Activated naive CD4-positive, alpha-beta T cell treated with anti-CD3 and anti-CD28 coated beads for 36 hours (primary cell): ENCODE data around the gene MAP1B. TPM values are rescaled to one million over a fixed set of nuclear protein-coding genes. Genes with fewer than 3 reads are reported as not detected.

Source experiments
- CTCF ChIA-PET: fragments of 350-600 bp; sonication (Branson Sonifier 250); formaldehyde crosslinking; loops from one replicate; lab custom pipeline; 2021; ENCODE audit warnings: antibody characterized with exemption; lab: Charles Lee
- DNase-seq: peaks from one replicate; pipeline ENCODE4 v3.0.0-alpha.2; 2020
- H3K27ac Mint-ChIP-seq: one replicate; pipeline ENCODE4 v1.8.0; 2021; ENCODE audit warnings: mild to moderate bottlenecking, mixed read lengths
- H3K27me3 Mint-ChIP-seq: one replicate; pipeline ENCODE4 v1.8.0; 2021; ENCODE audit warnings: low read depth, mixed read lengths
- H3K36me3 Mint-ChIP-seq: one replicate; pipeline ENCODE4 v1.8.0; 2021; ENCODE audit warnings: low read depth, mixed read lengths
- H3K4me1 Mint-ChIP-seq: one replicate; pipeline ENCODE4 v1.8.0; 2021; ENCODE audit warnings: low read depth, mixed read lengths
- H3K4me3 Mint-ChIP-seq: one replicate; pipeline ENCODE4 v1.8.0; 2021; ENCODE audit warnings: mild to moderate bottlenecking, moderate library complexity, mixed read lengths
- H3K9me3 Mint-ChIP-seq: one replicate; pipeline ENCODE4 v1.8.0; 2021; ENCODE audit warnings: mixed read lengths
- intact Hi-C: fragments of 100-400 bp; cut with micrococcal nuclease; formaldehyde crosslinking; loops from one replicate; pipeline ENCODE4 v1.15.1; 2023
- total RNA-seq, 2 experiments: library from RNA; stranded (reverse); gene quantifications; one replicate each; pipeline ENCODE4 v1.2.3, GENCODE V29; 2021

Gene MAP1B
- total RNA-seq, 2 experiments from 2014 or later = 0.14 to 0.32 TPM

- H3K36me3 Mint-ChIP-seq = no peaks in the 10 kb centered on the region
- intact Hi-C loops = no loop called here
- CTCF ChIA-PET = no interaction called here
- DNase-seq = no peak
- H3K4me3 Mint-ChIP-seq = no peak overlapping the region
- peaks cover 19% of the 10 kb centered on the region for H3K27me3 Mint-ChIP-seq
- no peak overlapping the region for H3K27ac Mint-ChIP-seq
- no peaks in the 10 kb centered on the region for H3K9me3 Mint-ChIP-seq
- H3K4me1 Mint-ChIP-seq = no peaks in the 10 kb centered on the region
Observed at GRCh38 chr5:72191404-72191803, 84.1 kb downstream of the MAP1B start.

GRCh38 chr5:72194846-72195245, 87.6 kb downstream of the MAP1B start:
- Mint-ChIP-seq H3K27ac (no peak overlapping the region), H3K36me3 (no peaks in the 10 kb centered on the region), H3K9me3 (no peaks in the 10 kb centered on the region), H3K4me3 (no peak overlapping the region), H3K4me1 (no peaks in the 10 kb centered on the region), H3K27me3 (peaks cover 15% of the 10 kb centered on the region)
- intact Hi-C loops = no loop called here
- CTCF ChIA-PET = no interaction called here
- no peak for DNase-seq

GRCh38 chr5:72195581-72195980, 88.3 kb downstream of the MAP1B start:
- Mint-ChIP-seq H3K4me3 (no peak overlapping the region), H3K36me3 (no peaks in the 10 kb centered on the region), H3K27ac (no peak overlapping the region), H3K9me3 (no peaks in the 10 kb centered on the region), H3K27me3 (peaks cover 13% of the 10 kb centered on the region), H3K4me1 (no peaks in the 10 kb centered on the region)
- CTCF ChIA-PET = no interaction called here
- DNase-seq = no peak
- intact Hi-C loops = no loop called here

GRCh38 chr5:72197393-72197792, 90.1 kb downstream of the MAP1B start:
- intact Hi-C loops = no loop called here
- no peaks in the 10 kb centered on the region for H3K4me1 Mint-ChIP-seq
- H3K4me3 Mint-ChIP-seq = no peak overlapping the region
- DNase-seq = no peak
- no peaks in the 10 kb centered on the region for H3K36me3 Mint-ChIP-seq
- CTCF ChIA-PET = no interaction called here
- H3K9me3 Mint-ChIP-seq = no peaks in the 10 kb centered on the region
- no peak overlapping the region for H3K27ac Mint-ChIP-seq
- H3K27me3 Mint-ChIP-seq = peaks cover 9% of the 10 kb centered on the region

- Mint-ChIP-seq H3K27me3 (peaks cover 6% of the 10 kb centered on the region), H3K4me1 (no peaks in the 10 kb centered on the region), H3K36me3 (no peaks in the 10 kb centered on the region), H3K9me3 (no peaks in the 10 kb centered on the region), H3K4me3 (no peak overlapping the region), H3K27ac (peak overlapping the region; percentile 27)
- DNase-seq = no peak
- intact Hi-C loops = no loop called here
- CTCF ChIA-PET = interaction anchor here (1.2 kb wide), 1 partner anchor 88 kb away, joined by 3 read pairs; no protein-coding TSS in a partner anchor
Observed at GRCh38 chr5:72199681-72200080, 92.4 kb downstream of the MAP1B start.

GRCh38 chr5:72202331-72202825, 95.1 kb downstream of the MAP1B start:
- CTCF ChIA-PET = no interaction called here
- H3K4me1 Mint-ChIP-seq = peaks cover 10% of the 10 kb centered on the region
- intact Hi-C loops = no loop called here
- DNase-seq = no peak
- no peaks in the 10 kb centered on the region for H3K27me3 Mint-ChIP-seq
- no peaks in the 10 kb centered on the region for H3K9me3 Mint-ChIP-seq
- no peaks in the 10 kb centered on the region for H3K36me3 Mint-ChIP-seq
- no peak overlapping the region for H3K4me3 Mint-ChIP-seq
- H3K27ac Mint-ChIP-seq = no peak overlapping the region

GRCh38 chr5:72203251-72203845, 96.1 kb downstream of the MAP1B start:
- Mint-ChIP-seq H3K27me3 (no peaks in the 10 kb centered on the region), H3K9me3 (no peaks in the 10 kb centered on the region), H3K4me1 (peaks cover 15% of the 10 kb centered on the region), H3K36me3 (no peaks in the 10 kb centered on the region), H3K4me3 (no peak overlapping the region), H3K27ac (no peak overlapping the region)
- no peak for DNase-seq
- CTCF ChIA-PET = no interaction called here
- intact Hi-C loops = no loop called here

- H3K27ac Mint-ChIP-seq = no peak overlapping the region
- no peaks in the 10 kb centered on the region for H3K27me3 Mint-ChIP-seq
- CTCF ChIA-PET = no interaction called here
- intact Hi-C loops = no loop called here
- no peak overlapping the region for H3K4me3 Mint-ChIP-seq
- H3K36me3 Mint-ChIP-seq = no peaks in the 10 kb centered on the region
- DNase-seq = no peak
- H3K4me1 Mint-ChIP-seq = peaks cover 17% of the 10 kb centered on the region
- no peaks in the 10 kb centered on the region for H3K9me3 Mint-ChIP-seq
Observed at GRCh38 chr5:72204946-72205345, 97.7 kb downstream of the MAP1B start.

GRCh38 chr5:72205431-72206009, 98.2 kb downstream of the MAP1B start:
- H3K4me3 Mint-ChIP-seq = no peak overlapping the region
- CTCF ChIA-PET = interaction anchor here (0.9 kb wide), 1 partner anchor 7 kb away, joined by 3 read pairs; no protein-coding TSS in a partner anchor
- H3K9me3 Mint-ChIP-seq = no peaks in the 10 kb centered on the region
- intact Hi-C loops = loop anchor here (2.0 kb wide), 1 partner anchor 67 kb away; no protein-coding TSS in a partner anchor
- DNase-seq = no peak
- H3K4me1 Mint-ChIP-seq = peaks cover 17% of the 10 kb centered on the region
- H3K36me3 Mint-ChIP-seq = no peaks in the 10 kb centered on the region
- H3K27ac Mint-ChIP-seq = no peak overlapping the region
- no peaks in the 10 kb centered on the region for H3K27me3 Mint-ChIP-seq

GRCh38 chr5:72206160-72206559, 98.9 kb downstream of the MAP1B start:
- H3K36me3 Mint-ChIP-seq = peaks cover under 1% of the 10 kb centered on the region
- no peak for DNase-seq
- H3K4me1 Mint-ChIP-seq = peaks cover 17% of the 10 kb centered on the region
- intact Hi-C loops = loop anchor here (2.0 kb wide), 1 partner anchor 67 kb away; no protein-coding TSS in a partner anchor
- H3K9me3 Mint-ChIP-seq = no peaks in the 10 kb centered on the region
- H3K27me3 Mint-ChIP-seq = no peaks in the 10 kb centered on the region
- no peak overlapping the region for H3K4me3 Mint-ChIP-seq
- no peak overlapping the region for H3K27ac Mint-ChIP-seq
- CTCF ChIA-PET = interaction anchor here (0.9 kb wide), 1 partner anchor 8 kb away, joined by 3 read pairs; no protein-coding TSS in a partner anchor

GRCh38 chr5:72206994-72207393, 99.7 kb downstream of the MAP1B start:
- DNase-seq = peak; percentile 25
- intact Hi-C loops = loop anchor here (1.0 to 2.0 kb wide), 2 partner anchors 27 to 68 kb away; no protein-coding TSS in a partner anchor
- Mint-ChIP-seq H3K9me3 (no peaks in the 10 kb centered on the region), H3K36me3 (peaks cover 3% of the 10 kb centered on the region), H3K4me3 (no peak overlapping the region), H3K27me3 (no peaks in the 10 kb centered on the region), H3K27ac (no peak overlapping the region), H3K4me1 (peaks cover 17% of the 10 kb centered on the region)
- CTCF ChIA-PET = no interaction called here

GRCh38 chr5:72208324-72208926, 101.2 kb downstream of the MAP1B start:
- intact Hi-C loops = no loop called here
- no peaks in the 10 kb centered on the region for H3K27me3 Mint-ChIP-seq
- no peak overlapping the region for H3K27ac Mint-ChIP-seq
- no peak overlapping the region for H3K4me3 Mint-ChIP-seq
- CTCF ChIA-PET = interaction anchor here (0.6 kb wide), 1 partner anchor 734 kb away, joined by 3 read pairs; no protein-coding TSS in a partner anchor
- H3K4me1 Mint-ChIP-seq = peaks cover 17% of the 10 kb centered on the region
- H3K9me3 Mint-ChIP-seq = no peaks in the 10 kb centered on the region
- no peak for DNase-seq
- H3K36me3 Mint-ChIP-seq = peaks cover 4% of the 10 kb centered on the region
